Fibroblast of pulmonary artery (primary cell): ENCODE results near the gene ARHGEF28.

Source experiments
- DNase-seq: peaks from one replicate; pipeline ENCODE4 v3.0.0-alpha.2; 2010; ENCODE audit warnings: low read depth
- H3K4me3 ChIP-seq: replicated peaks from 2 replicates; pipeline ENCODE4 v1.5.1; 2011; ENCODE audit warnings: low read depth, mild to moderate bottlenecking, control low read depth, low read length, moderate library complexity
- TF ChIP-seq, protein P1 (sequence below): IDR thresholded peaks from 2 replicates; pipeline ENCODE4 v1.5.1; 2011; ENCODE audit warnings: mild to moderate bottlenecking, control low read depth, low read length, inconsistent platforms; ENCODE audit errors: missing control alignments

ARHGEF28 gene

GRCh38 chr5:73816656-73817420 lies 190.8 kb downstream of the ARHGEF28 start:
- DNase-seq = peak; percentile 93
- H3K4me3 ChIP-seq = no peak overlapping the region
- TF ChIP-seq, protein P1, sequence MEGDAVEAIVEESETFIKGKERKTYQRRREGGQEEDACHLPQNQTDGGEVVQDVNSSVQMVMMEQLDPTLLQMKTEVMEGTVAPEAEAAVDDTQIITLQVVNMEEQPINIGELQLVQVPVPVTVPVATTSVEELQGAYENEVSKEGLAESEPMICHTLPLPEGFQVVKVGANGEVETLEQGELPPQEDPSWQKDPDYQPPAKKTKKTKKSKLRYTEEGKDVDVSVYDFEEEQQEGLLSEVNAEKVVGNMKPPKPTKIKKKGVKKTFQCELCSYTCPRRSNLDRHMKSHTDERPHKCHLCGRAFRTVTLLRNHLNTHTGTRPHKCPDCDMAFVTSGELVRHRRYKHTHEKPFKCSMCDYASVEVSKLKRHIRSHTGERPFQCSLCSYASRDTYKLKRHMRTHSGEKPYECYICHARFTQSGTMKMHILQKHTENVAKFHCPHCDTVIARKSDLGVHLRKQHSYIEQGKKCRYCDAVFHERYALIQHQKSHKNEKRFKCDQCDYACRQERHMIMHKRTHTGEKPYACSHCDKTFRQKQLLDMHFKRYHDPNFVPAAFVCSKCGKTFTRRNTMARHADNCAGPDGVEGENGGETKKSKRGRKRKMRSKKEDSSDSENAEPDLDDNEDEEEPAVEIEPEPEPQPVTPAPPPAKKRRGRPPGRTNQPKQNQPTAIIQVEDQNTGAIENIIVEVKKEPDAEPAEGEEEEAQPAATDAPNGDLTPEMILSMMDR = no peak

DNA sequence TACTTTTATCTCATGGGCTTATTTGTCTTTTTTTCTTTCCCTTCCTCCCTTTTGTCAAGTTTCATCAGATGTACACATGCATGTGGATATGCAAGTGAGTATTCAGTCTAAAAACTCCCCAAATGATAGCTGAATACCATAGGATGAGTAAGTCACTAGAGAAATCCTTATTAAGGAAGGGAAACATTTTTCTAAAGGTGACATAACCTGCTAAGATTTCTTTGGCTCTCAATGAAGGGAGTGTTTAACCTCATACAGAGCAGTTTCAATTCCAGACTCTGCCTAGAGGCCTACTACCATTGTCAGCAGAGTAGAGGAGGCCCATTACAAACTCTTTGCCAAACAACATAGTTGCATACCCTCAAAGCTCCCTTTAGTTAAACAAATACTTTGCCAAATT lies 192.4 kb downstream of the ARHGEF28 start:
- DNase-seq = peak; percentile 67
- TF ChIP-seq, protein P1 = no peak
- H3K4me3 ChIP-seq = no peak overlapping the region

- DNase-seq = no peak
- TF ChIP-seq, protein P1 = no peak
- no peak overlapping the region for H3K4me3 ChIP-seq
These were observed 194.3 kb downstream of the ARHGEF28 start for GRCh38 chr5:73820326-73820725.

DNA sequence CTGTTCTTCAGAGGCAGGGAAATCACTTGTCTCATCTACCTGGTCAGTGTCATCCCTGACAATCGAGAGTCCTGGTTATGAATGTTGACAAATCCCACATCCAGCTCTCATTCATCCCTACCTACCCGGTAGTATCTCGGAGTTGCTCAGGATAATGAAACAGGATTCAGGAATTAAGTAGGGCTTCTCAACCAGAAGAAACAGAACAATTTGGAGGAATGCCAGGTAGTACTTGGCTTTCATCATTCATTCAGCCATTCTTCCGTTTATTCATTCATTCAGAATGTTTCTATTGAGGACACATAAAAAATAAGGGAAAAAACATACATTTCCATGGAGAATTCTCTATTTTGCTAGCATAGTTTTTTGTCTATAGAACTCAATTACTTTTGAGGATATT lies 195.0 kb downstream of the ARHGEF28 start:
- no peak overlapping the region for H3K4me3 ChIP-seq
- TF ChIP-seq, protein P1 = no peak
- DNase-seq = peak; percentile 52

DNA sequence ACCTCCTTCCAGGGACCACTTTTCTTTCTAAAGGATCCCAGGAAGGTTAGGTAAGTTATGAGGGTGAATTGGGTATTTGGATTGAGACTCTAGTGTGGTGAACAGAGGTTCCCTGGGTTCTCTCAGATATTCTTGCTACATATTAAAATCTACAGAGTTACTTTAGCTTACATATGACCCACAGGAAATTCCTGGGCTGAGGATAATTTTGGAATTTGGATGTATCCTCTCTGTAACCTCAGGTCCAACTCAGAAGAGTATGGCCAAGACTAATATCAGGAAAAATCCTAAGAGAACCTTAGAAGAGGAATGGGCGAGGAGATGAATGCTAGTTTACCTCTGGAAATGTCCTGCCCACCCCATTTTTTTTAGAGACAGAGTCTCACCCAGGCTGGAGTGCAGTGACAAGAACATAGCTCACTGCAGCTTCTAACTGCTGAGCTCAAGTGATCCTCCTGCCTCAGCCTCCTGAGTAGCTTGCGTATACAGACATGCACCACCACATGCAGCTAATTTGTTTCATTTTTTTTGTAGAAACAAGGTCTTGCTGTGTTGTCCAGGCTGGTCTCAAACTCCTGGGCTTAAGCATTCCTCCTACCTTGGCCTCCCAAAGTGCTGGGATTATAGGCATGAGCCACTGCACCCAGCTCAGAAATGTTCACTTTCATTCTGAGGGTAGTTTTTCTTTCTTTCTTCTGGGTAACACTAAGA lies 196.4 kb downstream of the ARHGEF28 start:
- TF ChIP-seq, protein P1 = no peak
- DNase-seq = peak; percentile 40

GRCh38 chr5:73822989-73823339 lies 197.0 kb downstream of the ARHGEF28 start:
- TF ChIP-seq, protein P1 = no peak

More for the DNA sequence above, 196.4 kb downstream of the ARHGEF28 start:
- H3K4me3 ChIP-seq = no peak overlapping the region

More at GRCh38 chr5:73822989-73823339, 197.0 kb downstream of the ARHGEF28 start:
- peak; percentile 26 for DNase-seq
- no peak overlapping the region for H3K4me3 ChIP-seq
